ENCODE data around the gene CROCC.
"Not testable (repeated sequence)": the region's sequence is repeated elsewhere in the genome, so short reads cannot be mapped to it uniquely, and the experiment has no call there.

Gene CROCC

GRCh38 chr1:16907870-16908758 lies 13.6 kb upstream of the CROCC start:
- H3K4me1 ChIP-seq (ENCODE audit: control insufficient read depth, insufficient read depth, low read length), result peaks cover 14% of the 10 kb centered on the region
- H3K9ac ChIP-seq (ENCODE audit: low read length in 2 of 2), result peak overlapping the region in 1 of 2 donors; percentile 5
- H3K27me3 ChIP-seq (ENCODE audit: control insufficient read depth in 1 of 2, insufficient read depth in 2 of 2, low read length in 2 of 2), result no peaks in the 10 kb centered on the region
- no peak overlapping the region for H3K4me3 ChIP-seq (ENCODE audit: low read length in 2 of 2)
- H3K36me3 ChIP-seq (ENCODE audit: control insufficient read depth in 2 of 2, insufficient read depth in 2 of 2, low read length in 2 of 2), result no peaks in the 10 kb centered on the region
- H3K9me3 ChIP-seq (ENCODE audit: control insufficient read depth in 2 of 2, low read length in 2 of 2), result no peaks in the 10 kb centered on the region
- peak overlapping the region; percentile 46 for H3K27ac ChIP-seq (ENCODE audit: low read length)

GRCh38 chr1:16911851-16912721 lies 9.6 kb upstream of the CROCC start:
- not testable (repeated sequence) for H3K27me3 ChIP-seq (ENCODE audit: control insufficient read depth in 1 of 2, insufficient read depth in 2 of 2, low read length in 2 of 2); H3K9me3 ChIP-seq (ENCODE audit: control insufficient read depth in 2 of 2, low read length in 2 of 2); H3K9ac ChIP-seq (ENCODE audit: low read length in 2 of 2); H3K36me3 ChIP-seq (ENCODE audit: control insufficient read depth in 2 of 2, insufficient read depth in 2 of 2, low read length in 2 of 2); H3K27ac ChIP-seq (ENCODE audit: low read length); H3K4me3 ChIP-seq (ENCODE audit: low read length in 2 of 2)
- H3K4me1 ChIP-seq (ENCODE audit: control insufficient read depth, insufficient read depth, low read length), result peaks cover 20% of the 10 kb centered on the region

- peaks cover 20% of the 10 kb centered on the region for H3K4me1 ChIP-seq (ENCODE audit: control insufficient read depth, insufficient read depth, low read length)
- H3K36me3 ChIP-seq (ENCODE audit: control insufficient read depth in 2 of 2, insufficient read depth in 2 of 2, low read length in 2 of 2); H3K4me3 ChIP-seq (ENCODE audit: low read length in 2 of 2); H3K27ac ChIP-seq (ENCODE audit: low read length); H3K27me3 ChIP-seq (ENCODE audit: control insufficient read depth in 1 of 2, insufficient read depth in 2 of 2, low read length in 2 of 2); H3K9me3 ChIP-seq (ENCODE audit: control insufficient read depth in 2 of 2, low read length in 2 of 2); H3K9ac ChIP-seq (ENCODE audit: low read length in 2 of 2): not testable (repeated sequence)
Observed at GRCh38 chr1:16912742-16913141, 9.0 kb upstream of the CROCC start.

- Histone ChIP-seq H3K27me3 (ENCODE audit: control insufficient read depth in 1 of 2, insufficient read depth in 2 of 2, low read length in 2 of 2) (no peaks in the 10 kb centered on the region), H3K27ac (ENCODE audit: low read length) (peak overlapping the region; percentile 75), H3K9me3 (ENCODE audit: control insufficient read depth in 2 of 2, low read length in 2 of 2) (no peaks in the 10 kb centered on the region), H3K9ac (ENCODE audit: low read length in 2 of 2) (peak overlapping the region; percentile 2 to 90), H3K4me1 (ENCODE audit: control insufficient read depth, insufficient read depth, low read length) (peaks cover 20% of the 10 kb centered on the region), H3K4me3 (ENCODE audit: low read length in 2 of 2) (peak overlapping the region; percentile 42 to 82), H3K36me3 (ENCODE audit: control insufficient read depth in 2 of 2, insufficient read depth in 2 of 2, low read length in 2 of 2) (no peaks in the 10 kb centered on the region)
Observed at GRCh38 chr1:16913181-16913832, 8.4 kb upstream of the CROCC start.

- peak overlapping the region; percentile 62 to 91 for H3K4me3 ChIP-seq (ENCODE audit: low read length in 2 of 2)
- H3K27ac ChIP-seq (ENCODE audit: low read length), result peak overlapping the region; percentile 75
- no peaks in the 10 kb centered on the region for H3K9me3 ChIP-seq (ENCODE audit: control insufficient read depth in 2 of 2, low read length in 2 of 2)
- H3K9ac ChIP-seq (ENCODE audit: low read length in 2 of 2), result peak overlapping the region; percentile 70 to 90
- H3K4me1 ChIP-seq (ENCODE audit: control insufficient read depth, insufficient read depth, low read length), result peaks cover 20% of the 10 kb centered on the region
- H3K27me3 ChIP-seq (ENCODE audit: control insufficient read depth in 1 of 2, insufficient read depth in 2 of 2, low read length in 2 of 2), result no peaks in the 10 kb centered on the region
- no peaks in the 10 kb centered on the region for H3K36me3 ChIP-seq (ENCODE audit: control insufficient read depth in 2 of 2, insufficient read depth in 2 of 2, low read length in 2 of 2)
Observed at GRCh38 chr1:16913833-16914662, 7.7 kb upstream of the CROCC start.

- Histone ChIP-seq H3K4me3 (ENCODE audit: low read length in 2 of 2) (peak overlapping the region; percentile 62 to 91), H3K9ac (ENCODE audit: low read length in 2 of 2) (peak overlapping the region; percentile 70 to 82), H3K4me1 (ENCODE audit: control insufficient read depth, insufficient read depth, low read length) (peaks cover 23% of the 10 kb centered on the region), H3K27ac (ENCODE audit: low read length) (peak overlapping the region; percentile 55)
- not testable (repeated sequence) for H3K27me3 ChIP-seq (ENCODE audit: control insufficient read depth in 1 of 2, insufficient read depth in 2 of 2, low read length in 2 of 2); H3K9me3 ChIP-seq (ENCODE audit: control insufficient read depth in 2 of 2, low read length in 2 of 2); H3K36me3 ChIP-seq (ENCODE audit: control insufficient read depth in 2 of 2, insufficient read depth in 2 of 2, low read length in 2 of 2)
Observed at GRCh38 chr1:16914928-16915626, 6.7 kb upstream of the CROCC start.

GRCh38 chr1:16915627-16915973 lies 6.1 kb upstream of the CROCC start:
- no peak overlapping the region for H3K9ac ChIP-seq (ENCODE audit: low read length in 2 of 2)
- H3K4me1 ChIP-seq (ENCODE audit: control insufficient read depth, insufficient read depth, low read length), result peaks cover 23% of the 10 kb centered on the region
- H3K9me3 ChIP-seq (ENCODE audit: control insufficient read depth in 2 of 2, low read length in 2 of 2), result no peaks in the 10 kb centered on the region
- H3K27me3 ChIP-seq (ENCODE audit: control insufficient read depth in 1 of 2, insufficient read depth in 2 of 2, low read length in 2 of 2), result no peaks in the 10 kb centered on the region
- H3K4me3 ChIP-seq (ENCODE audit: low read length in 2 of 2), result no peak overlapping the region
- H3K36me3 ChIP-seq (ENCODE audit: control insufficient read depth in 2 of 2, insufficient read depth in 2 of 2, low read length in 2 of 2), result no peaks in the 10 kb centered on the region
- no peak overlapping the region for H3K27ac ChIP-seq (ENCODE audit: low read length)

- H3K4me1 ChIP-seq (ENCODE audit: control insufficient read depth, insufficient read depth, low read length), result peaks cover 24% of the 10 kb centered on the region
- H3K36me3 ChIP-seq (ENCODE audit: control insufficient read depth in 2 of 2, insufficient read depth in 2 of 2, low read length in 2 of 2); H3K27me3 ChIP-seq (ENCODE audit: control insufficient read depth in 1 of 2, insufficient read depth in 2 of 2, low read length in 2 of 2); H3K4me3 ChIP-seq (ENCODE audit: low read length in 2 of 2); H3K9ac ChIP-seq (ENCODE audit: low read length in 2 of 2); H3K9me3 ChIP-seq (ENCODE audit: control insufficient read depth in 2 of 2, low read length in 2 of 2); H3K27ac ChIP-seq (ENCODE audit: low read length): not testable (repeated sequence)
Observed at GRCh38 chr1:16916036-16916880, 5.5 kb upstream of the CROCC start.

GRCh38 chr1:16918371-16918770 lies 3.4 kb upstream of the CROCC start:
- no peak overlapping the region for H3K4me3 ChIP-seq (ENCODE audit: low read length in 2 of 2)
- peaks cover 25% of the 10 kb centered on the region for H3K4me1 ChIP-seq (ENCODE audit: control insufficient read depth, insufficient read depth, low read length)
- H3K36me3 ChIP-seq (ENCODE audit: control insufficient read depth in 2 of 2, insufficient read depth in 2 of 2, low read length in 2 of 2), result no peaks in the 10 kb centered on the region
- no peak overlapping the region for H3K9ac ChIP-seq (ENCODE audit: low read length in 2 of 2)
- H3K27me3 ChIP-seq (ENCODE audit: control insufficient read depth in 1 of 2, insufficient read depth in 2 of 2, low read length in 2 of 2), result no peaks in the 10 kb centered on the region
- H3K27ac ChIP-seq (ENCODE audit: low read length), result no peak overlapping the region
- no peaks in the 10 kb centered on the region for H3K9me3 ChIP-seq (ENCODE audit: control insufficient read depth in 2 of 2, low read length in 2 of 2)
